Astrocyte (in vitro differentiated cells and primary cell): ENCODE results near the gene ANKLE2. TPM values are rescaled to one million over a fixed set of nuclear protein-coding genes. Genes with fewer than 3 reads are reported as not detected.

Experiments used
- DNase-seq: peaks from one replicate; pipeline ENCODE4 v3.0.0-alpha.2; 2010; ENCODE audit warnings: low read depth
- FAIRE-seq: peaks from 2 replicates; lab custom pipeline; 2011; peaks lifted over from hg19 to GRCh38; lab: Jason Lieb, UNC
- H2AFZ ChIP-seq: 2 replicates; pipeline ENCODE4 v1.6.0; 2012; ENCODE audit warnings: low read depth, low read length, inconsistent platforms
- H3K27ac ChIP-seq: 2 replicates; pipeline ENCODE4 v1.5.1; 2011; ENCODE audit warnings: low read depth, low read length, inconsistent platforms
- H3K27me3 ChIP-seq: 2 replicates; pipeline ENCODE4 v1.6.0; 2011; ENCODE audit warnings: low read length, inconsistent platforms; ENCODE audit not compliant: insufficient read depth
- H3K36me3 ChIP-seq: 2 replicates; pipeline ENCODE4 v1.5.1; 2011; ENCODE audit warnings: low read length, inconsistent platforms; ENCODE audit not compliant: insufficient read depth
- H3K4me1 ChIP-seq: 2 replicates; pipeline ENCODE4 v1.5.1; 2011; ENCODE audit warnings: low read length, inconsistent platforms; ENCODE audit not compliant: insufficient read depth
- H3K4me2 ChIP-seq: 2 replicates; pipeline ENCODE4 v1.6.0; 2012; ENCODE audit warnings: low read length, inconsistent platforms
- H3K4me3 ChIP-seq: 2 replicates; pipeline ENCODE4 v1.5.1; 2011; ENCODE audit warnings: low read depth, mild to moderate bottlenecking, low read length, inconsistent platforms; ENCODE audit not compliant: insufficient read depth
- H3K79me2 ChIP-seq: 2 replicates; pipeline ENCODE4 v1.6.0; 2012; ENCODE audit warnings: mild to moderate bottlenecking, low read length, inconsistent platforms; ENCODE audit not compliant: insufficient read depth
- H3K9ac ChIP-seq: 2 replicates; pipeline ENCODE4 v1.6.0; 2012; ENCODE audit warnings: mild to moderate bottlenecking, low read length, inconsistent platforms
- H3K9me3 ChIP-seq: 2 replicates; pipeline ENCODE4 v1.5.1; 2012; ENCODE audit warnings: low read depth, mild to moderate bottlenecking, low read length, inconsistent platforms; ENCODE audit not compliant: insufficient read depth
- H4K20me1 ChIP-seq: 2 replicates; pipeline ENCODE4 v1.6.0; 2012; ENCODE audit warnings: low read length, inconsistent platforms; ENCODE audit not compliant: insufficient read depth
- H3K27ac Mint-ChIP-seq: one replicate; pipeline ENCODE4 v1.8.0; 2021; ENCODE audit warnings: mild to moderate bottlenecking, mixed read lengths; ENCODE audit not compliant: unreplicated experiment
- H3K27me3 Mint-ChIP-seq: one replicate; pipeline ENCODE4 v1.8.0; 2021; ENCODE audit warnings: low read depth, mixed read lengths; ENCODE audit not compliant: unreplicated experiment
- H3K36me3 Mint-ChIP-seq: one replicate; pipeline ENCODE4 v1.8.0; 2021; ENCODE audit warnings: low read depth, mixed read lengths; ENCODE audit not compliant: unreplicated experiment
- H3K4me1 Mint-ChIP-seq: one replicate; pipeline ENCODE4 v1.8.0; 2021; ENCODE audit warnings: low read depth, mixed read lengths; ENCODE audit not compliant: unreplicated experiment
- H3K4me3 Mint-ChIP-seq: one replicate; pipeline ENCODE4 v1.8.0; 2021; ENCODE audit warnings: mild to moderate bottlenecking, moderate library complexity, mixed read lengths; ENCODE audit not compliant: unreplicated experiment
- H3K9me3 Mint-ChIP-seq: one replicate; pipeline ENCODE4 v1.8.0; 2021; ENCODE audit warnings: mild to moderate bottlenecking, mixed read lengths; ENCODE audit not compliant: unreplicated experiment
- CTCF ChIP-seq: IDR thresholded peaks from 2 replicates; pipeline ENCODE4 v1.5.1; 2011; ENCODE audit warnings: low read depth, mild to moderate bottlenecking, inconsistent platforms, low read length, moderate library complexity; ENCODE audit not compliant: insufficient read depth
- EZH2 ChIP-seq: IDR thresholded peaks from 2 replicates; pipeline ENCODE4 v1.6.1; 2012; ENCODE audit warnings: mild to moderate bottlenecking, low read length, inconsistent platforms; ENCODE audit not compliant: insufficient read depth
- total RNA-seq: library from RNA; stranded (reverse); gene quantifications from 2 replicates; pipeline ENCODE4 v1.2.1, GENCODE V29; 2021

ANKLE2 gene
- total RNA-seq, 1 donor from 2014 or later = 140 TPM

- no peak overlapping the region for H3K4me3 Mint-ChIP-seq
- H3K27me3 ChIP-seq = no peaks in the 10 kb centered on the region
- H3K36me3 ChIP-seq = peaks cover 29% of the 10 kb centered on the region
- DNase-seq (no peak), FAIRE-seq (no peak)
- H3K4me1 Mint-ChIP-seq = no peaks in the 10 kb centered on the region
- H3K79me2 ChIP-seq = peaks cover 42% of the 10 kb centered on the region
- H3K4me1 ChIP-seq = no peaks in the 10 kb centered on the region
- H3K9ac ChIP-seq = no peak overlapping the region
- H3K36me3 Mint-ChIP-seq = peaks cover 7% of the 10 kb centered on the region
- TF ChIP-seq EZH2 = no peak
- no peak for TF ChIP-seq CTCF
- no peaks in the 10 kb centered on the region for H3K27me3 Mint-ChIP-seq
- no peaks in the 10 kb centered on the region for H3K9me3 ChIP-seq
- no peak overlapping the region for H3K27ac ChIP-seq
- no peaks in the 10 kb centered on the region for H3K9me3 Mint-ChIP-seq
- H3K4me2 ChIP-seq = no peak overlapping the region
- H3K4me3 ChIP-seq = no peak overlapping the region
- no peak overlapping the region for H3K27ac Mint-ChIP-seq
- no peak overlapping the region for H2AFZ ChIP-seq
- H4K20me1 ChIP-seq = peaks cover 78% of the 10 kb centered on the region
These were observed 43.9 kb downstream of the ANKLE2 start for GRCh38 chr12:132717531-132718387.

- H3K4me2 ChIP-seq = no peak overlapping the region
- peaks cover 46% of the 10 kb centered on the region for H3K79me2 ChIP-seq
- H3K4me3 Mint-ChIP-seq = no peak overlapping the region
- no peaks in the 10 kb centered on the region for H3K27me3 Mint-ChIP-seq
- TF ChIP-seq CTCF (no peak), EZH2 (no peak)
- FAIRE-seq = no peak
- no peaks in the 10 kb centered on the region for H3K9me3 ChIP-seq
- peaks cover 25% of the 10 kb centered on the region for H3K36me3 ChIP-seq
- no peaks in the 10 kb centered on the region for H3K4me1 ChIP-seq
- no peaks in the 10 kb centered on the region for H3K4me1 Mint-ChIP-seq
- H2AFZ ChIP-seq = no peak overlapping the region
- no peak for DNase-seq
- no peak overlapping the region for H3K4me3 ChIP-seq
- H3K27ac ChIP-seq = no peak overlapping the region
- peaks cover 79% of the 10 kb centered on the region for H4K20me1 ChIP-seq
- no peaks in the 10 kb centered on the region for H3K9me3 Mint-ChIP-seq
- H3K36me3 Mint-ChIP-seq = peaks cover 7% of the 10 kb centered on the region
- H3K27me3 ChIP-seq = no peaks in the 10 kb centered on the region
- no peak overlapping the region for H3K9ac ChIP-seq
- H3K27ac Mint-ChIP-seq = no peak overlapping the region
These were observed 44.6 kb downstream of the ANKLE2 start for GRCh38 chr12:132717011-132717410.

GRCh38 chr12:132716356-132716755, 45.3 kb downstream of the ANKLE2 start:
- peaks cover 7% of the 10 kb centered on the region for H3K36me3 Mint-ChIP-seq
- no peak for TF ChIP-seq EZH2
- TF ChIP-seq CTCF = no peak
- no peak for FAIRE-seq

More at GRCh38 chr12:132716356-132716755, 45.3 kb downstream of the ANKLE2 start:
- Histone ChIP-seq H3K4me3 (no peak overlapping the region), H3K4me1 (peaks cover 5% of the 10 kb centered on the region), H3K79me2 (peaks cover 53% of the 10 kb centered on the region), H2AFZ (no peak overlapping the region), H3K4me2 (no peak overlapping the region), H3K36me3 (peaks cover 22% of the 10 kb centered on the region), H4K20me1 (peaks cover 79% of the 10 kb centered on the region), H3K27ac (no peak overlapping the region), H3K9ac (no peak overlapping the region), H3K9me3 (no peaks in the 10 kb centered on the region), H3K27me3 (no peaks in the 10 kb centered on the region)
- Mint-ChIP-seq H3K4me1 (peaks cover 1% of the 10 kb centered on the region), H3K9me3 (no peaks in the 10 kb centered on the region), H3K27me3 (no peaks in the 10 kb centered on the region), H3K4me3 (no peak overlapping the region), H3K27ac (no peak overlapping the region)
- no peak for DNase-seq
